Central memory CD8-positive, alpha-beta T cell (primary cell): ENCODE results near the gene VPS37B.
"Not testable (repeated sequence)": the region's sequence is repeated elsewhere in the genome, so short reads cannot be mapped to it uniquely, and the experiment has no call there.

Experiments
- ATAC-seq: fragments of 150-1000 bp; cut with Tn5 transposase; replicated peaks from 2 replicates; pipeline ENCODE4 v1.10.0; 2022; ENCODE audit warnings: mild to moderate bottlenecking, moderate FRiP score, moderate number of reproducible peaks; ENCODE audit not compliant: poor library complexity, severe bottlenecking; ENCODE audit errors: extremely low read depth
- DNase-seq, 2 donors: peaks; one replicate each; pipeline ENCODE4 v3.0.0; 2021; ENCODE audit warnings: low spot score in 2 of 2
- H3K27ac Mint-ChIP-seq: one replicate; pipeline ENCODE4 v1.8.0; 2022; ENCODE audit warnings: low read depth, mild to moderate bottlenecking, moderate library complexity, mixed read lengths
- H3K27me3 Mint-ChIP-seq: one replicate; pipeline ENCODE4 v1.8.0; 2022; ENCODE audit warnings: mixed read lengths
- H3K36me3 Mint-ChIP-seq: one replicate; pipeline ENCODE4 v1.8.0; 2022; ENCODE audit warnings: mild to moderate bottlenecking, moderate library complexity, mixed read lengths; ENCODE audit not compliant: insufficient read depth
- H3K4me1 Mint-ChIP-seq: one replicate; pipeline ENCODE4 v1.8.0; 2022; ENCODE audit warnings: mixed read lengths
- H3K4me3 Mint-ChIP-seq: one replicate; pipeline ENCODE4 v1.8.0; 2022; ENCODE audit warnings: mild to moderate bottlenecking, moderate library complexity, mixed read lengths
- H3K9me3 Mint-ChIP-seq: one replicate; pipeline ENCODE4 v1.8.0; 2022; ENCODE audit warnings: mixed read lengths

Gene VPS37B

GRCh38 chr12:122896662-122897061 lies 738 bp upstream of the VPS37B start:
- ATAC-seq = no peak
- H3K9me3 Mint-ChIP-seq = no peaks in the 10 kb centered on the region
- peaks cover 77% of the 10 kb centered on the region for H3K4me1 Mint-ChIP-seq
- peaks cover 32% of the 10 kb centered on the region for H3K36me3 Mint-ChIP-seq
- peak overlapping the region; percentile 96 for H3K27ac Mint-ChIP-seq
- H3K27me3 Mint-ChIP-seq = no peaks in the 10 kb centered on the region
- no peak for DNase-seq
- H3K4me3 Mint-ChIP-seq = peak overlapping the region; percentile 88

- Mint-ChIP-seq H3K4me1 (peaks cover 82% of the 10 kb centered on the region), H3K27me3 (no peaks in the 10 kb centered on the region), H3K9me3 (no peaks in the 10 kb centered on the region), H3K27ac (peak overlapping the region; percentile 96), H3K36me3 (peaks cover 33% of the 10 kb centered on the region), H3K4me3 (peak overlapping the region; percentile 88)
- DNase-seq (no peak), ATAC-seq (no peak)
Observed at GRCh38 chr12:122895320-122895703, 612 bp downstream of the VPS37B start.

GRCh38 chr12:122894193-122895121 lies 1.5 kb downstream of the VPS37B start:
- ATAC-seq (no peak), DNase-seq (no peak)
- Mint-ChIP-seq H3K27me3 (no peaks in the 10 kb centered on the region), H3K27ac (peak overlapping the region; percentile 96), H3K4me1 (peaks cover 82% of the 10 kb centered on the region), H3K36me3 (peaks cover 33% of the 10 kb centered on the region), H3K9me3 (no peaks in the 10 kb centered on the region), H3K4me3 (peak overlapping the region; percentile 88)

- no peak overlapping the region for H3K27ac Mint-ChIP-seq
- ATAC-seq = no peak
Observed at GRCh38 chr12:122893208-122894153, 2.4 kb downstream of the VPS37B start.

GRCh38 chr12:122892724-122893123 lies 3.2 kb downstream of the VPS37B start:
- peak overlapping the region; percentile 20 for H3K4me3 Mint-ChIP-seq
- ATAC-seq, H3K27ac Mint-ChIP-seq, H3K9me3 Mint-ChIP-seq, DNase-seq, H3K27me3 Mint-ChIP-seq: not testable (repeated sequence)
- peaks cover 85% of the 10 kb centered on the region for H3K4me1 Mint-ChIP-seq
- H3K36me3 Mint-ChIP-seq = peaks cover 31% of the 10 kb centered on the region

More at GRCh38 chr12:122893208-122894153, 2.4 kb downstream of the VPS37B start:
- Mint-ChIP-seq H3K4me1 (peaks cover 85% of the 10 kb centered on the region), H3K36me3 (peaks cover 30% of the 10 kb centered on the region), H3K27me3 (no peaks in the 10 kb centered on the region), H3K9me3 (no peaks in the 10 kb centered on the region), H3K4me3 (peak overlapping the region; percentile 88)
- DNase-seq = no peak

- DNase-seq (no peak), ATAC-seq (no peak)
- Mint-ChIP-seq H3K27ac (no peak overlapping the region), H3K9me3 (no peaks in the 10 kb centered on the region), H3K36me3 (peaks cover 29% of the 10 kb centered on the region), H3K4me1 (peaks cover 93% of the 10 kb centered on the region), H3K4me3 (peak overlapping the region; percentile 20), H3K27me3 (no peaks in the 10 kb centered on the region)
Observed at GRCh38 chr12:122891661-122892525, 4.0 kb downstream of the VPS37B start.

- Mint-ChIP-seq H3K4me3 (peak overlapping the region; percentile 69), H3K9me3 (no peaks in the 10 kb centered on the region), H3K27me3 (no peaks in the 10 kb centered on the region), H3K27ac (peak overlapping the region; percentile 91), H3K36me3 (peaks cover 18% of the 10 kb centered on the region), H3K4me1 (peaks cover 79% of the 10 kb centered on the region)
- DNase-seq = no peak
- ATAC-seq = no peak
Observed at GRCh38 chr12:122889761-122890520, 6.0 kb downstream of the VPS37B start.

GRCh38 chr12:122888232-122888752 lies 7.6 kb downstream of the VPS37B start:
- peak overlapping the region; percentile 69 for H3K4me3 Mint-ChIP-seq
- H3K36me3 Mint-ChIP-seq = peaks cover 10% of the 10 kb centered on the region
- peaks cover 75% of the 10 kb centered on the region for H3K4me1 Mint-ChIP-seq
- ATAC-seq (peak; percentile 88), DNase-seq (peak in 1 of 2 donors; percentile 47)
- no peaks in the 10 kb centered on the region for H3K27me3 Mint-ChIP-seq
- peak overlapping the region; percentile 72 for H3K27ac Mint-ChIP-seq
- H3K9me3 Mint-ChIP-seq = no peaks in the 10 kb centered on the region

GRCh38 chr12:122887819-122888212 lies 8.1 kb downstream of the VPS37B start:
- Mint-ChIP-seq H3K27me3 (no peaks in the 10 kb centered on the region), H3K4me1 (peaks cover 78% of the 10 kb centered on the region), H3K4me3 (peak overlapping the region; percentile 69), H3K27ac (peak overlapping the region; percentile 72), H3K36me3 (peaks cover 10% of the 10 kb centered on the region), H3K9me3 (no peaks in the 10 kb centered on the region)
- ATAC-seq = no peak
- DNase-seq = no peak

- H3K27ac Mint-ChIP-seq = peak overlapping the region; percentile 72
- ATAC-seq (no peak), DNase-seq (no peak)
- peaks cover 78% of the 10 kb centered on the region for H3K4me1 Mint-ChIP-seq
- no peaks in the 10 kb centered on the region for H3K9me3 Mint-ChIP-seq
- H3K36me3 Mint-ChIP-seq = peaks cover 9% of the 10 kb centered on the region
- peak overlapping the region; percentile 69 for H3K4me3 Mint-ChIP-seq
- H3K27me3 Mint-ChIP-seq = no peaks in the 10 kb centered on the region
Observed at GRCh38 chr12:122886851-122887818, 8.8 kb downstream of the VPS37B start.
